OCI-LY7 (cell line): ENCODE data around the gene STK38L. TPM values are rescaled to one million over a fixed set of nuclear protein-coding genes. Genes with fewer than 3 reads are reported as not detected.

Experiments
- BruUV-seq: library from RNA; stranded (reverse); fragments of 400-500 nt; replicated peaks from 2 replicates; lab custom pipeline; 2021; lab: Mats Ljungman, UMichigan
- CTCF ChIA-PET: fragments of 300-600 bp; sonication (Branson Sonifier 250); formaldehyde crosslinking; loops from one replicate; lab custom pipeline; 2022; ENCODE audit warnings: antibody characterized with exemption; ENCODE audit not compliant: unreplicated experiment; lab: Charles Lee
- POLR2A ChIA-PET: fragments of 300-600 bp; sonication (Branson Sonifier 250); formaldehyde crosslinking; loops from one replicate; lab custom pipeline; 2022; ENCODE audit warnings: antibody characterized with exemption; lab: Charles Lee
- DNase-seq: peaks from one replicate; pipeline ENCODE4 v3.0.0-alpha.2; 2015; ENCODE audit warnings: low spot score
- H2AFZ ChIP-seq: fragments of 200-600 bp; sonication (generic), shearing (Covaris generic); 2 replicates; pipeline ENCODE4 v1.6.1; 2014; ENCODE audit warnings: mild to moderate bottlenecking, antibody characterized with exemption, low read length, moderate library complexity
- H3K27ac ChIP-seq: fragments of 200-600 bp; sonication (generic); 2 replicates; pipeline ENCODE4 v1.5.1; 2014; ENCODE audit warnings: mixed run types, low read depth, mild to moderate bottlenecking, moderate library complexity, low read length, inconsistent platforms; ENCODE audit not compliant: poor library complexity, severe bottlenecking
- H3K36me3 ChIP-seq: fragments of 200-600 bp; sonication (generic); 2 replicates; pipeline ENCODE4 v1.6.1; 2014; ENCODE audit warnings: mild to moderate bottlenecking, antibody characterized with exemption, low read length, moderate library complexity, mixed read lengths; ENCODE audit not compliant: insufficient read depth
- H3K4me1 ChIP-seq: fragments of 200-600 bp; sonication (generic); 2 replicates; pipeline ENCODE4 v1.5.1; 2014; ENCODE audit warnings: mild to moderate bottlenecking, low read length; ENCODE audit not compliant: insufficient read depth, poor library complexity, severe bottlenecking
- H3K4me2 ChIP-seq: fragments of 200-600 bp; sonication (generic); 2 replicates; pipeline ENCODE4 v1.6.1; 2014; ENCODE audit warnings: mild to moderate bottlenecking, low read length
- H3K4me3 ChIP-seq: fragments of 200-600 bp; sonication (generic); 2 replicates; pipeline ENCODE4 v1.5.1; 2014; ENCODE audit warnings: mild to moderate bottlenecking, low read depth, low read length; ENCODE audit not compliant: poor library complexity, severe bottlenecking
- H3K79me2 ChIP-seq: fragments of 200-600 bp; sonication (generic); 2 replicates; pipeline ENCODE4 v1.6.1; 2016; ENCODE audit warnings: low read depth, mild to moderate bottlenecking, low read length, moderate library complexity, mixed read lengths; ENCODE audit not compliant: insufficient read depth
- H3K9me2 ChIP-seq: fragments of 200-600 bp; sonication (generic); 2 replicates; pipeline ENCODE4 v1.6.1; 2016; ENCODE audit warnings: mild to moderate bottlenecking, low read length, mixed read lengths; ENCODE audit not compliant: insufficient read depth
- H3K9me3 ChIP-seq: fragments of 200-600 bp; sonication (generic); 2 replicates; pipeline ENCODE4 v1.6.1; 2014; ENCODE audit warnings: mild to moderate bottlenecking, mixed run types, low read length, mixed read lengths
- H4K20me1 ChIP-seq: fragments of 200-600 bp; sonication (generic); 2 replicates; pipeline ENCODE4 v1.6.1; 2014; ENCODE audit warnings: mild to moderate bottlenecking, antibody characterized with exemption, low read length, moderate library complexity, mixed read lengths; ENCODE audit not compliant: insufficient read depth
- EZH2phosphoT487 ChIP-seq: fragments of 200-600 bp; sonication (generic); IDR thresholded peaks from 2 replicates; pipeline ENCODE4 v1.6.1; 2018; ENCODE audit warnings: low read depth, borderline replicate concordance, mild to moderate bottlenecking, mixed run types, antibody characterized with exemption, low read length, moderate library complexity, mixed read lengths
- intact Hi-C: fragments of 100-400 bp; cut with micrococcal nuclease; formaldehyde crosslinking; loops from one replicate; pipeline ENCODE4 v1.10.0; 2022; ENCODE audit not compliant: unreplicated experiment
- total RNA-seq, 2 experiments: library from RNA; depleted of rRNA in 1 of 2; stranded (reverse); fragments of >200 nt in 1 of 2; shearing (Covaris generic) in 1 of 2; gene quantifications; 2 replicates each; pipeline ENCODE4 v1.2.3, GENCODE V29; 2014 to 2022
- TF ChIP-seq, protein P1 (sequence below): fragments of 200-600 bp; sonication (generic); conservative IDR thresholded peaks from 2 replicates; pipeline ENCODE4 v1.5.1; 2014; ENCODE audit warnings: mild to moderate bottlenecking, antibody characterized with exemption, low read length, moderate library complexity, mixed read lengths

STK38L gene
- total RNA-seq, 2 experiments from 2014 or later = 15.2 to 29.9 TPM

DNA sequence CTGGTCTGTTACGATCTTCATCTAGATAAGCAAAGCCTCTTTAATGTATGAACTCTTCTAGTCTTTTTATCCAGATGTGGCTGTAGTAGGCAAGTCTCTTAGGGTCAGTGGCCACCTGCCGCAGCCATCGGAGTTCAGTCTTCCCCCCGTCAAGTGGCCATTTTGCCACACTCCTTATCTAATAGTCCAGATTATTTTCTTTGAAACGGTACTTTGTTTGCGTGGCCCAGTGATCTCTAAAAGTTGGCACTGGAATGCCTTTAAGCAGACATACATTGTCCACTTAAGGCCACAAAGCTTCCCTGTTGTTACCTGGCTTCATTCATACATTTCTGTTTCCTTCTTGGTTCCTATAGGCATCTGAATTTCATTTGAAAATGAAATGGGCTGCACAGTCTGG, 52.6 kb downstream of the STK38L start:
- Histone ChIP-seq H4K20me1 (no peaks in the 10 kb centered on the region; the same call in 1 of the 2 replicates), H3K36me3 (no peaks in the 10 kb centered on the region), H3K4me2 (no peak overlapping the region), H3K27ac (no peak overlapping the region), H3K9me2 (no peaks in the 10 kb centered on the region), H3K9me3 (no peaks in the 10 kb centered on the region), H3K4me1 (no peaks in the 10 kb centered on the region), H3K4me3 (no peak overlapping the region), H3K79me2 (no peaks in the 10 kb centered on the region), H2AFZ (no peak overlapping the region)
- intact Hi-C loops = no loop called here
- POLR2A ChIA-PET = interaction anchor here (0.6 to 2.1 kb wide), 5 partner anchors 9 to 163 kb away, joined by 3 to 6 read pairs (median 3); no protein-coding TSS in a partner anchor
- no peak for TF ChIP-seq EZH2phosphoT487
- TF ChIP-seq, protein P1, sequence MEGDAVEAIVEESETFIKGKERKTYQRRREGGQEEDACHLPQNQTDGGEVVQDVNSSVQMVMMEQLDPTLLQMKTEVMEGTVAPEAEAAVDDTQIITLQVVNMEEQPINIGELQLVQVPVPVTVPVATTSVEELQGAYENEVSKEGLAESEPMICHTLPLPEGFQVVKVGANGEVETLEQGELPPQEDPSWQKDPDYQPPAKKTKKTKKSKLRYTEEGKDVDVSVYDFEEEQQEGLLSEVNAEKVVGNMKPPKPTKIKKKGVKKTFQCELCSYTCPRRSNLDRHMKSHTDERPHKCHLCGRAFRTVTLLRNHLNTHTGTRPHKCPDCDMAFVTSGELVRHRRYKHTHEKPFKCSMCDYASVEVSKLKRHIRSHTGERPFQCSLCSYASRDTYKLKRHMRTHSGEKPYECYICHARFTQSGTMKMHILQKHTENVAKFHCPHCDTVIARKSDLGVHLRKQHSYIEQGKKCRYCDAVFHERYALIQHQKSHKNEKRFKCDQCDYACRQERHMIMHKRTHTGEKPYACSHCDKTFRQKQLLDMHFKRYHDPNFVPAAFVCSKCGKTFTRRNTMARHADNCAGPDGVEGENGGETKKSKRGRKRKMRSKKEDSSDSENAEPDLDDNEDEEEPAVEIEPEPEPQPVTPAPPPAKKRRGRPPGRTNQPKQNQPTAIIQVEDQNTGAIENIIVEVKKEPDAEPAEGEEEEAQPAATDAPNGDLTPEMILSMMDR = no peak
- BruUV-seq = no TSS peak
- CTCF ChIA-PET = no interaction called here
- DNase-seq = no peak

DNA sequence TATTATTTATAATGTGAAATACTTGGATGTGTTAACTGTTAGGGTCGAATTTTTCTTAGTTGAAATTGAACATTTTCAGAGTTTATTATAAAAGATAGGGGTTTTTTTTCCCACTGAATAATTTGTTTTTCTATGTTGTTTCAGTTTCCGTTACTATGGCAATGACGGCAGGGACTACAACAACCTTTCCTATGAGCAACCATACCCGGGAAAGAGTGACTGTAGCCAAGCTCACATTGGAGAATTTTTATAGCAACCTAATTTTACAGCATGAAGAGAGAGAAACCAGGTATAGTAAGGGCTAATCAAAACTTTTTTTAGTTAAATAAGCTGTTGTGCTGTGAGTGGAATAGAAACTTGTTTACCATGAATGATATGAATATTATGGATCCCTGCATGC, 53.5 kb downstream of the STK38L start:
- no peak for TF ChIP-seq EZH2phosphoT487
- TF ChIP-seq, protein P1 = no peak
- Histone ChIP-seq H3K27ac (no peak overlapping the region), H3K4me1 (no peaks in the 10 kb centered on the region), H3K36me3 (no peaks in the 10 kb centered on the region), H3K4me2 (no peak overlapping the region), H3K9me2 (no peaks in the 10 kb centered on the region), H3K79me2 (no peaks in the 10 kb centered on the region), H2AFZ (no peak overlapping the region), H4K20me1 (no peaks in the 10 kb centered on the region), H3K4me3 (no peak overlapping the region), H3K9me3 (no peaks in the 10 kb centered on the region)
- no peak for DNase-seq
- ChIA-PET CTCF (no interaction called here), POLR2A (interaction anchor here (0.6 to 2.1 kb wide), 5 partner anchors 8 to 275 kb away, joined by 3 to 6 read pairs (median 3); partner anchors contain the start of gene MED21)
- BruUV-seq = no TSS peak
- intact Hi-C loops = no loop called here

DNA sequence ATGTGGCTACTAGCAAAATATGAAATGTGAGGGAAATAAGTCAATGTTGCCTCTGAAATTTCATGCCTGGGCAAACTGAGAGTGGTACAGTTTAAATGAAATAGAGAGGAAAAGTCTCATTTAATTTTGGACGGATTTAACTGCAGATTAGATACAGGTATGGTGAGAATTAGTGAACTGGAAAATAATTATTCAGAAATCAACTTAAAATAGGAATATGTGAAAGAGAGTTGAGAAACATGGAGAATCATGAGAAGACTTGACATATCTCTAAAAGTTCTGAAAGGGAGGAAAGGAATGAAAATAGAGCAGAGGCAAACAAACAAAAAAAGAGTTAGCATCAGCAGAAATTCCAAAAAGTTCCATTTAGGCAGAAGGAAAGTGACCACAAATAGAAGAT, 55.0 kb downstream of the STK38L start:
- no peaks in the 10 kb centered on the region for H3K9me2 ChIP-seq
- no peak overlapping the region for H2AFZ ChIP-seq
- H3K4me2 ChIP-seq = no peak overlapping the region
- H3K36me3 ChIP-seq = no peaks in the 10 kb centered on the region
- H3K4me1 ChIP-seq = no peaks in the 10 kb centered on the region
- no peak for TF ChIP-seq EZH2phosphoT487
- TF ChIP-seq, protein P1 = no peak
- H3K79me2 ChIP-seq = no peaks in the 10 kb centered on the region
- no peak overlapping the region for H3K27ac ChIP-seq
- BruUV-seq = no TSS peak
- intact Hi-C loops = no loop called here
- DNase-seq = no peak
- ChIA-PET POLR2A (no interaction called here), CTCF (no interaction called here)
- H3K9me3 ChIP-seq = no peaks in the 10 kb centered on the region
- no peak overlapping the region for H3K4me3 ChIP-seq
- H4K20me1 ChIP-seq = no peaks in the 10 kb centered on the region
